Measurements from ENCODE around the gene SPEM2.
A peak's percentile ranks its signal among the peaks of the same experiment; 100 is the strongest.

SPEM2 gene

DNA sequence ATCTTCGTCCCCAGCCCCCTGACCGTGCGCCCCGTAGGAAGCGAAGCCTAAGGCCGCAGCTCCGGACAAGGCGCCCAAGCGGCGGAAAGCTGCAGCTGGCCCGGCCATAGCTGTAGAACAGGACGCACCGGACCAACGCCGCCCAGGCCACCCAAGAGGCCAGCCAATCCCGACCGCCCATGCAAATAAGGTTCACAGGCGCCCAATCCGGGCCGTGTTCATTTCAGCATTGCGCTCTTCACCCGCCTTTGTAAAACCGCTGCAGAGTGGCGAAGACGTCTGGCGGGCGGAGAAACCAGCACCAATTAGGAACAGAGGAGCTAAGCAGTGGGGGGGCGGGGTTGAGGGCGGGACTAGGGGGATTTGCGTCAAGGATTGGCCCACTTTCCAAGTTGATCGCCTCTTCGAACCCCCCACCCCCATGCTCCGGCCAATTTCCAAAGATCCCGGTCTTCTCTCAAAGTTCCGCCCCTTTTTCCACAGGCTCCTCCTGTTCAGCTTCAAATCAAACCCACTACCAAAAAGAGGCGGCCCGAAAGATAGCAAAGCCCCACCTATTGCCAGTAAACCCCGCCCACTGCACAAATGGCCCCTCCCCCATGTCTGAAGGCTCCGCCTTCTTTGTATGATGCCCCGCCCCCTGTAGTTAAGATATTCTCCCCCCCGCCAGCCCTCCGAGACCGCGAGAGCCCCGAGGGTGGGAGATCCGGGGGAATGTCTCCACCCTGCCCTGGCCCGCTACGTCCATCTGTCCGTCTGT lies 21.3 kb upstream of the SPEM2 start, which contains the start of gene TMEM256:
Gene TMEM256 (minus strand): TSS at position 121 of the 760 bp plus-strand sequence. CDS start 13 bp downstream, at position 108.
- peak; percentile 98 for DNase-seq (ENCODE audit: low read depth)

DNA sequence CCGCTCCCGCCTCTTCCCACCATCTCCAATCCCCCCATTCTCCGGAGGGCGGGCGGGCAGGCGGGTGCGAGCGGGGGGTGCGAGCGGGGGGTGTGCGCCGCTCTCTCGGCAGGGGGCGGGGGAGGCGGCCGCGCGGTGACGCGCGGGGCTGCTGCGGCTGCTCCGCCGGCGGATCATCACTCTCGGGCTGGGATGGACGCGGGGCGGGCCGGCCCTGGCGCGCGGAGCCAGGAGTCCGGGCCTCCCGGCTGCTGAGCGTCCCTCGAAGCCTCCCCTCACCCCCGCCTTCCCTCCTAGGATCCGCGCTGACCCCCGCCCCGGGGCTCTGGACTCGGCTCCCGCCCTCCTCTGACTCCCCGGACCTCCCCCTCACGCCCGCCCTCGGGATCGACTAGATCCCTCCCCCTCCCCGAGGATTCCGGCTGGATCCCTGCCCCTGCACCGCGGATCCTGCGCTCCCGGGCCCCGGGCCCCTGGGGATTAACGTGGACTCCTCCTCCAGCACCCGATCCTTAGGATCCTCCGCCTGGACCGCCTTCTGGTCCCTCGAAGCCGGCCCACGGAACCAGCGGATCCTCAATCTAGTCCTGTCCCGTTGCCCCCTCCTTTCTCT lies 20.6 kb upstream of the SPEM2 start:
- DNase-seq (ENCODE audit: low read depth), result no peak

DNA sequence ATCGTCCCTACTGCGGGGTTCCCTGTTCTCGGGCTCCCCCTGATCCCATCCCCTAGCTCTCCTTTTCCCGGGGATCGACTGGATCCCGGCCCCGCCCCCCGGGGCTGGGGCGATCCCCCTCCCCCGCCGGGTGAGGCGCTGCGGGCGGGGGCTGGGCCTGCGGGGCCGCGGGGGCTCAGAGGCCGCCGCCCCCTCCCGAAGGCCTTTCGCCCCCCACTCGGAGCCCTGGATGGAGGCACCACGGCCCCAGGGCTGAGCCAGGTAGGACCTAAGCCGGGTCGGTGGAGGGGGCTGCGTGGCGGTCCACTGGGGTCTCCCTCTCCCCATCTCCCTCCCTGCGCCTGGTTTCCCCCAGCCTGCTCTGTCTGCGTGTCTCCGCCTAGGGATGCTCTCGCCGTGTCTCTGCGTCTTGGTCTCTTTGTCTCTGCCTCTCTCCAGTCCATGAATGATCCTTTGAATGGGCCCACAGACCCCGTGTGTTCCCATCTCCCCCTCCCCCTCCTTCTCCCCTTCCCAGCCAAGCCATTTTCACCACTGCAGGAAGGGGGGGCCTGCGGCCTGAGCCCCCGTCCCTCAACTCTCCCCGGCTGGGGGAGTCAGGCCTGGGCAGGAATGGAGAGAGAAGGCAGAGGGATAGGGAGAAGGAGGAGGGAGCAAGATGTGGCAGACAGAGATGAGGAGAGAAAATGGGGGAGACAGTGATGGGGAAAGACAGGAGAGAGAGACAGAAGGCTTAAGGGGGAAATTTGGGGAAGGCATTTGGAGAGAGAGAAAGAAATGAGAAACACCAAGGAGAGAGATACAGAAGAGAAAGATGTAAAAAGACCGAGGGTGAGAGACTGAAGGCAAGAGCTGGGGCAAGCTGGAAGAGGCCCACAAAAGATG lies 19.8 kb upstream of the SPEM2 start:
- DNase-seq (ENCODE audit: low read depth), result no peak

DNA sequence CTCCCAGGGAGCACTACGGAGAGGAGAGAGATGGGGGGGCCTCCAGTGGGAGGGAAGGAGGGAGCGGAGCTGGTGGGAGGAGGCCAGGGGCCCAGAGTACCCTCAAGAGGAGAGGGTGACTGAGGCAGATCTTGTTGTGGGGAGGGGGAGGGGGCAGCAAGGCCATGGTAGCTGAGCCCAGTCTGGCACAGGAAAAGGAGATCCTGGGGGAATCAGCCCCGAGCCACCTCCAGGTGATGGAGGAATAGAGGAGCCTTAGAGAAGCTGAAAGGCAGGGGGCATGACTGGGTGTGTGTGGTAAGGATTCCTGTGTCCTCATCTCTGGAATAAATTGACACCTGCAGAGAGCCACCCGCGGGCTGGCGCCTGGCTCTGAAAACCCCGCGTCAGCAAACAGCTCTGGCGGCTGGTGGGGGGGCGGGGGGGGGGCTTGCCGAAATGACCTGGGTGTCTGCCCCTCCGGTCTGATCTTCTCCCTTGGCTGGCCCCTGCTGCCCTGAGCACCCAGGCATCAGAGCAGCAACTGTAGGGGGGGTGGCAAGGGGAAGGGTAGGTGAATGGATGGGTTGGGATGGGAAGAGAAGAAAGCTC lies 19.1 kb upstream of the SPEM2 start:
- DNase-seq (ENCODE audit: low read depth), result no peak

DNA sequence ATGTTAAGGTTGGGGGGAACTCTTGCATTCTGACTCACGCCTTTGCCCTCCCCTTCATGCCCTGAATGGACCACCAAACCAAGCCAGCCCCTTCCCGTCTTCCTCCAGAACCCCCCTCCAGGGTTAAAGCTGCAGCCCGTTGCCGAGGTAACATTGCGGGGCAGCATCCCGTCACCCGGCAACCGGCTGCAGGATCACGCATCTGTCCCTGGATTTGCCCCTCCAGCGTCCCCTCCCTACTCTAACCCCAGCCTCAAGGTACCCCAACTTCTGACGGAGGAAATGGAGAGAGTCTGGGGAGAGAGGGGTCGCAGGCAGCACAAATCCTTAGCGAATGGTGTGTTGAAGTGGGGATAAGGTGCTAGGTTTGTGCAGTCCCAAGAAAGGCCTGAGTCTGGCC lies 18.3 kb upstream of the SPEM2 start:
- no peak for DNase-seq (ENCODE audit: low read depth)

DNA sequence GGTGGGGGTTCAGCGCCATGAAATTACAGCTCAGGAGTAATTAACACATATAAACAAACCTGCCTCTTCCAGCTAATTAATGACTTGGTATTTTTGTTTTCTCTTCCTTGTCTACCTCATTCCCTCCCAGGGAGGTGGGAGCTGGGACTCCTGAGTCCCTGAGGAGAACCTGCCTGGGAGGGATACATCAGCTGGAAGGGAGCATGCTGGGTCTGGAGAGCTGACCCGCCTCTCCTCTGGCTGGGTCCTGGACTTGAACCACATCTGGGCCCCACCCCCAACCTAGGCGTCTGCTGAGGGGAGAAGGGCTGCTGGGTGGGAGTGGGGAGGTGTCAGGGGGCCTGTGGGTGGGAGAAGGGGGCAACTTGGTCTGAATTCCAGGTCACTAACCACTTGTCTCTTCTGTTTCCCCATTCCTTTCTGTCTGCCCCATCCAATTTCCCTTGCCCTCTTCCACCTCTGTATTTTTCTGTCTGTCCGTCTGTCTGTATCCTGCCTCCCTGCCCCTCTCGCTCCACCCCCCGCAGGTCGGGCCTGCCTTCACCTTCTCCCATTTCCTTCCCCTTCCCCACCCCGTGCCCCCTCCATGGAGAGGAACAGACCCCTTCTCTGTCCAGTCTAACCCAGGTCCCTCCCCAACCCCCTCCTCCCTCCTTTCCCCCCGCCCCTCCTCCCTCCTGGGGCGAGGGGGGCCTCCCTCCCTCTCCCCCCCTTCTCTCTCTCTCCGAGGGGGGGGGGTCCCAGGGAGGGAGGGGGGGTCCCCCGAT lies 17.7 kb upstream of the SPEM2 start, which contains the start of gene NLGN2:
Gene NLGN2 (plus strand): TSS at position 361 of the 767 bp plus-strand sequence. CDS start 411 bp downstream, outside the sequence.
- DNase-seq (ENCODE audit: low read depth), result no peak

DNA sequence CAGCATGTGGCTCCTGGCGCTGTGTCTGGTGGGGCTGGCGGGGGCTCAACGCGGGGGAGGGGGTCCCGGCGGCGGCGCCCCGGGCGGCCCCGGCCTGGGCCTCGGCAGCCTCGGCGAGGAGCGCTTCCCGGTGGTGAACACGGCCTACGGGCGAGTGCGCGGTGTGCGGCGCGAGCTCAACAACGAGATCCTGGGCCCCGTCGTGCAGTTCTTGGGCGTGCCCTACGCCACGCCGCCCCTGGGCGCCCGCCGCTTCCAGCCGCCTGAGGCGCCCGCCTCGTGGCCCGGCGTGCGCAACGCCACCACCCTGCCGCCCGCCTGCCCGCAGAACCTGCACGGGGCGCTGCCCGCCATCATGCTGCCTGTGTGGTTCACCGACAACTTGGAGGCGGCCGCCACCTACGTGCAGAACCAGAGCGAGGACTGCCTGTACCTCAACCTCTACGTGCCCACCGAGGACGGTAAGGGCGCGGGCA lies 17.1 kb upstream of the SPEM2 start:
- no peak for DNase-seq (ENCODE audit: low read depth)

DNA sequence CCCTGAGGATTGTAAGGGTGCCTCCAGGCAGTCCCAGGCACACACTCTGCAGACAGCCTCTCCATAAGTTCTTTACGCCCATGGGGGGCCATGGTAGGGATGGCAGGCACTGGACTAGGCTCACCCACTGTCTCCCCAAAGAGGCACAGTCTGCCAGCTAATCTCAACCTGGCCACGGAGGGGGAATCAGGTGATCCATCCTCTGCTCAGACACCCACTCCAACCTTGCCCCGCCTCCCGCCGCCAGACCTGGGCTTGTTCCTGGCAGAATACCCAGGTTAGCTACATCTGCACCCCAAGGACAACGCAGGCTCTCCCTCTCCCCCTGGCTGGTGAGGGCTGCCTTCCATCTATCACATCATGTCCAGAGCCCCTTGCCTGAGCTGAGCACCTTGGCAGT lies 16.6 kb upstream of the SPEM2 start:
- no peak for DNase-seq (ENCODE audit: low read depth)

DNA sequence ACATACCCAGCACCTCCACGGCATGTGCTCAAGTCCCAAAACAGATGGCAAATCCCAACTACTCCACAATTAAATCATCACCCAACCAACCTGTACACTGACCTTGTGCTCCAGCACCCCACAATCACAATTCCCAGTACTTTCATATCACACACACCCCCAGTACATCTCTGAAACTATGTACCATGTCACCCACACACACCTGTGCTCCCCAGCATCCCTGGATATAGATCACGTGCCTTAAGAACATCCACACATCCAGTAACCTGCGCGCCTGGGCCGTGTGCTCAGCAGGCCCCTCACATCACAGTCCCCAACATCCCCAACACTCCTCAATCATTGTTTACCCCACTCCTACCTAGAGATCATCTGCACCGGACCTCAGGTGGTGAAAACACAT lies 15.7 kb upstream of the SPEM2 start:
- no peak for DNase-seq (ENCODE audit: low read depth)

DNA sequence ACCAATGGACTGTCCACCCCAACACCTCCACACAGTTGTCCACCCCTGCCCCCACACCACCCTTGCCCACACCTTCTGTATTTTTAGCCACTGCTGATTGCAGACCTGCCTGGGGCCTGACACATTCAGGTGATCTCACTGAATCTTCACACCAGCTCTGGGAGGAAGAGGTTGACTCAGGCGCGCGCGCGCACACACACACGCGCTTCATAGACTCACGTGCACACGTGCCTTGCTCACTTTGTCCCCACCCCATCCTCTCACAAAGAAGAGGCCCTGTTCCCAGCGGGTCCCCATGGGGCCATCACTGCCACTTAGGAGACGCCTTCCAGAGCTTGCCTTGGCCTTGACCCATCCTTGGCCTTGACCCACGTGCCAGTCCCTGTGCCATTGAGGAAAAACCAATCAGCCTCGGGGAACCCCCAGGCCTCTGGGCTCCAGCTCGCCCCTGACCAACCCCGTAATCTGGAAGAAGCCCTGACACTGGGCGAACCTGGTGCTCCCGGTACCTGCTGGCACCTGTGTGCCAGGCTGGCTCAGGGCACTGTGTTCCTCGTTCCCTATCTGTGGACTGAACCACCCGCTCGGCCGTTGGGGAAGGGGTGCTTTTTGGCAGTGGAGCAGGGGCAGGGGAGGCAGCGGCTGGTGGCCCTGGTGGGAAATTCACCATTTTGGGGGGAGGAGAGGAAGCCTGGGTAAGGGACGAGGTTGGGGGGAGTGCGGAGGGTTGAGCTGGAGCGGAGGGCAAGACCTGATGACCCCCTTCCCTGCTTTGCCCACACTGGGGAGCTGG lies 14.6 kb upstream of the SPEM2 start:
- DNase-seq (ENCODE audit: low read depth), result no peak

DNA sequence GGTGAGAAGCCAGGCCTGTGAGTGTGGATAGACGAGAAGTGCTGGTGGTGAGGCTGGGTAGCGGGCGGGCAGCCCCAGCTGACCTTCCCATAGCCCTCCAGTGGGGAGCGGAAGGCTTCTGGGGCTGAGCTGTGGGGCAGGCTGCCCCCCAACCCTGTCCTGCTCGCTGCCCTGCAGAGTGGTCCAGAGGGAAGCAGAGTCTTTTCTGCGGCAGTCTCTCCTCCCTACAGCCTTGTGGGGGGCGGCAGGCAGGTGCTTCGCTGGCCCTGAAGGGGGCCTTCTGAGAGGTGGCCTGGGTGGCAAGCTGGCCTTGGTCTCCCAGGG lies 14.0 kb upstream of the SPEM2 start:
- no peak for DNase-seq (ENCODE audit: low read depth)

DNA sequence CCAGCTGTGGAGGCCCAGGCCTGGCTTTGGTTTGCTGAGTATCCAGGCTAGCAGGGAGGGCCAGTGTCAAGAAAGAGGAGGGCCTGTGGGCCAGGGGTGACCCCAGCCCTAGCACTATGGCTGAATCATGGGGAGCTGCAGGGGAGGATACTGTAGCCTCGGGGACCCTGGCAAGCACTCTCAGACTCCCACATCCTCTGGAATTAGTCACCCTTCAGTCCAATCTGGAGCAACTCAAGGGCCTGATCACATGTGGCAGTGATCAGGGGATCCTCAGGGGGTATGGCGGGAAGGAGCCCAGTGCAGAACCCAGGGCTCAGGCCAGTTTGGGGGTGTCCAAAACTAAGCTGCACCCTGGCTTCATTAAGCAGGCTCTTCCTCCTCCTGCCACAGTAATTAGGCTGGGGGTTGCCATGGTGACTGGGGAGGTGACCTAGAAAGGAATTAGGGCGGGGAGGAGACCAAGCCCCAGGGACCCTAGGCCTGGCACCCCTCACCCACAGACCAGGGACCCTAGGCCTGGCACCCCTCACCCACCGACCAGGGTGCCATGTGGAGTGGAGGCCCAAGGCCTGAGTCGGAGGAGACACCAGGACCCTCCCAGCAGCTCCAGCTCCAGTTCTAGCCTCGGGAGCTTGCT lies 11.9 kb upstream of the SPEM2 start:
- no peak for DNase-seq (ENCODE audit: low read depth)

DNA sequence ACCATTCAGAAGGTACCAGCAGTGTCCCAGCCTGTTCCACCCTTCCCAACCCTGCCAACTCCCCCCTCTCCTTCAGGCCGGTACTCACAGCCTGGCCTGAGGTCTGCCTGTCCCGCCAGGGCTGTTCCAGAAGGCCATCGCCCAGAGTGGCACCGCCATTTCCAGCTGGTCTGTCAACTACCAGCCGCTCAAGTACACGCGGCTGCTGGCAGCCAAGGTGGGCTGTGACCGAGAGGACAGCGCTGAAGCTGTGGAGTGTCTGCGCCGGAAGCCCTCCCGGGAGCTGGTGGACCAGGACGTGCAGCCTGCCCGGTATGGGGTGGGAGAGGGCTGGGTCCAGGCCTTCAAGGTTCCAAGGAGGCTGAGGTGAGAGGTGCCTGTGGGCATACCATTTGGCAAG lies 10.6 kb upstream of the SPEM2 start:
- no peak for DNase-seq (ENCODE audit: low read depth)

DNA sequence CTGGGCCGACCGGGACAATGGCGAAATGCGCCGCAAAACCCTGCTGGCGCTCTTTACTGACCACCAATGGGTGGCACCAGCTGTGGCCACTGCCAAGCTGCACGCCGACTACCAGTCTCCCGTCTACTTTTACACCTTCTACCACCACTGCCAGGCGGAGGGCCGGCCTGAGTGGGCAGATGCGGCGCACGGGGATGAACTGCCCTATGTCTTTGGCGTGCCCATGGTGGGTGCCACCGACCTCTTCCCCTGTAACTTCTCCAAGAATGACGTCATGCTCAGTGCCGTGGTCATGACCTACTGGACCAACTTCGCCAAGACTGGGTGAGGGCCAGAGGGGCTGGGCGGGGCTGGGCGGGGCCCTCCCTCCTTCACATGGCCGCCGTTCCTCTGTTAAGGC lies 9.6 kb upstream of the SPEM2 start:
- no peak for DNase-seq (ENCODE audit: low read depth)

DNA sequence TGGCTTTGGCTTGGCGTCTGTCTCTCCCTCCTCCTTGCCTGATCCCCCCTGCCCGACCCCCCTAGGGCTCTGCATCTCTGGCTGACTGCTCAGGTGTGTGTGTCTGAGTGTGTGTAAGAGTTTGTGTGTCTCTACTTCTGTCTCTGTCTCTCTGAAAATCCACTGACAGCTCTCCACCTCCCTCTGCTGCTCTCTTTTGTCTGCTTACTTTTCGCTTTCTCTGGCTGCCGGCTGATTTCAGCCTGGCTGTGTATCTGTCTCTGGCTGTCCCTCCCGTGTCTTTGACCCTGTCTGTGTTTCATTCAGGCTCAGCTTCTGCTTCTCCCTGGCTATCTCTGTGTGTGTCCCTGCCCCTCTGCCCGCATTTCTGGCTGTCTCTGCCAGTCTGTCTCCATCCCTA lies 9.1 kb upstream of the SPEM2 start:
- no peak for DNase-seq (ENCODE audit: low read depth)

DNA sequence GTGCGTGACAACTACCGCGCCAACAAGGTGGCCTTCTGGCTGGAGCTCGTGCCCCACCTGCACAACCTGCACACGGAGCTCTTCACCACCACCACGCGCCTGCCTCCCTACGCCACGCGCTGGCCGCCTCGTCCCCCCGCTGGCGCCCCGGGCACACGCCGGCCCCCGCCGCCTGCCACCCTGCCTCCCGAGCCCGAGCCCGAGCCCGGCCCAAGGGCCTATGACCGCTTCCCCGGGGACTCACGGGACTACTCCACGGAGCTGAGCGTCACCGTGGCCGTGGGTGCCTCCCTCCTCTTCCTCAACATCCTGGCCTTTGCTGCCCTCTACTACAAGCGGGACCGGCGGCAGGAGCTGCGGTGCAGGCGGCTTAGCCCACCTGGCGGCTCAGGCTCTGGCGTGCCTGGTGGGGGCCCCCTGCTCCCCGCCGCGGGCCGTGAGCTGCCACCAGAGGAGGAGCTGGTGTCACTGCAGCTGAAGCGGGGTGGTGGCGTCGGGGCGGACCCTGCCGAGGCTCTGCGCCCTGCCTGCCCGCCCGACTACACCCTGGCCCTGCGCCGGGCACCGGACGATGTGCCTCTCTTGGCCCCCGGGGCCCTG lies 8.3 kb upstream of the SPEM2 start:
- no peak for DNase-seq (ENCODE audit: low read depth)

DNA sequence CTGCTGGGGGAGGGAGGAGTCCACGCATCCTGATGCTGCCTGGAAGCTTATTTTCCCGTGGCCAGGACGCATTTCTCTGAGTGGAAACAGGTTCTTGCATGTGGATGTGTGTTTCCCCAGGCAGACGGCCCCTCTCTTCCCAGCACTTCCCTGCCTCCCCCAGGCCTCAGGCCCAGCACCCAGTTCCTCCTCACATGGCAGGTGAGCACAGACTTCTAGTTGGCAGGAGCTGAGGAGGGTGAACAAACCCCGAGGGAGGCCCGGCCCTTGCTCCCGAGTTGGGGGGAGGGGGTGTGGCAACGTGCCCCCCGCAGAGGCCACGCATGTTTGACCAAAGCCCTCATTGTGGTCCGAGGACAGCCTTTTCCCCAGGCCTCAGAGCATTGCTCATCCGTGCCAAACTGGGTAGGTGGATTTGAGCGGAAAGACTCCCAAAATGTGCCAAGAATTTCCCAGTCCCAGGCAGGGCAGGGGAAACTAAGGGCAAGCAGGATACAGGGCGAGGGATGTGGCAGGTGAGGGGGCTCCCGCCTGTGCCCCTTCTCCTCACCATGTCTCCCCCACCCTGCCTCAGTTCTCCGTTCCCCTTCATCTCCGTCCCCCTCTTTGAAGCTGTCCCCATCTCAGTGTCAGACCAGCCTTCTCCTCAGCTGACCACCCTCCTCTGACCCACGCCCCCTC lies 6.8 kb upstream of the SPEM2 start:
- DNase-seq (ENCODE audit: low read depth), result no peak

DNA sequence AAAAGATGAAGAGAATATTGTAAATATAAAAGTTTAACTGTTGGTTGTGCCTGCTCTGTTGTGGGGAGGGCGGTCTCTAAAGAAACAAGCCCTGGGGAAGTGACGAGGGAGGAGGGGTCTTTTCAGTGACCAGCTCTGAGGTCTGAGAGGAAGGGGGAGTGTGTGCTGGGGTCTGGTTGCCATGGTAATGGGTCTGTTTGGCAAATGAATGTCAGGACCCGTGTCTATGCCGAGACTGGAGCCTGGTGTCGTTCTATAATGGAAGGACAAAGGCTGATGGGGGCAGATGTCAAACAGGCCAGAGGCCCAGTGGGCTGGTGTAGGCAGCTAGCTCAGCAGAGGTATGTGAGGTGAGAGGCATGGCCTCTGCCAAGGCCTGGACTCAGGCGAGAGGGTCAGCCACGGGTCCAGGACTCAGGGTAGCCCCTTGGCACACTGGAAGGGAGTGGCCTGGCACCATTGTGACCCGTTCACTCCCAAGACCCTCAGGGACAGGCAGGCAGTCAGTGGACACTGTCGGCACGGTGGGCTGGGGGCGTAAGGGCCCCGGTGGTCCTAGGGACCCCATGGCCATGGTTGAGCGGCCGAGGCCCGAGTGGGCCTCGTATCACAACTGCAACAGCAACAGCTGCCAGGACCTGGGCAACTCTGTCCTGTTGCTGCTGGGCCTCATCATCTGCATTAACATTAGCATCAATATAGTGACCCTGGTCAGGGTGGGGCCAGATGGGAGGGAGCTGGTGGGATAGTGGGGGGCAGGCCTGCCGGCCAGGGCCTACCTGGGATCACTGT lies 5.4 kb upstream of the SPEM2 start, which contains the start of gene SPEM1:
Gene SPEM1 (plus strand): TSS at position 506 of the 792 bp plus-strand sequence. CDS start 61 bp downstream, at position 567.
- no peak for DNase-seq (ENCODE audit: low read depth)
